Stimulated activated CD8-positive, alpha-beta memory T cell treated with anti-CD3 and anti-CD28 coated beads, Interleukin-15, amount 100 ng/mL, for 24 hours (primary cell): Measurements from ENCODE around the gene TBL3.

ENCODE experiments used
- DNase-seq: peaks from one replicate; pipeline ENCODE4 v3.0.0-alpha.2; 2020; ENCODE audit warnings: low read depth

The TBL3 gene

GRCh38 chr16:1964506-1965395 is 7.1 kb upstream of the TBL3 start, which contains the start of gene RPS2:
RPS2 (minus strand) TSS chr16:1964826; CDS start chr16:1964625, 201 bp downstream.
- peak; percentile 85 for DNase-seq

GRCh38 chr16:1965396-1966001 is 6.4 kb upstream of the TBL3 start:
- no peak for DNase-seq

GRCh38 chr16:1966460-1966859 is 5.4 kb upstream of the TBL3 start, which contains the start of gene RNF151:
RNF151 (plus strand) TSS chr16:1966856; CDS start chr16:1966882, 26 bp downstream.
- no peak for DNase-seq

- no peak for DNase-seq
Observed at GRCh38 chr16:1968146-1968953, 3.5 kb upstream of the TBL3 start.

- no peak for DNase-seq
Observed at GRCh38 chr16:1972490-1972877, 631 bp downstream of the TBL3 start.

GRCh38 chr16:1973461-1974156 is 1.8 kb downstream of the TBL3 start:
- no peak for DNase-seq

GRCh38 chr16:1974157-1975070 is 2.6 kb downstream of the TBL3 start:
- DNase-seq: no peak

- DNase-seq: no peak
Observed at GRCh38 chr16:1975432-1976215, 3.8 kb downstream of the TBL3 start.

- DNase-seq: no peak
Observed at GRCh38 chr16:1976216-1976520, 4.3 kb downstream of the TBL3 start.

GRCh38 chr16:1976951-1977874 is 5.4 kb downstream of the TBL3 start:
- no peak for DNase-seq

- DNase-seq: no peak
Observed at GRCh38 chr16:1977875-1978268, 6.0 kb downstream of the TBL3 start.

- DNase-seq: no peak
Observed at GRCh38 chr16:1978476-1979120, 6.7 kb downstream of the TBL3 start.

- DNase-seq: no peak
Observed at GRCh38 chr16:1979271-1980029, 7.6 kb downstream of the TBL3 start.

- no peak for DNase-seq
Observed at GRCh38 chr16:1980030-1980769, 8.3 kb downstream of the TBL3 start.

GRCh38 chr16:1980770-1981087 is 8.9 kb downstream of the TBL3 start:
- no peak for DNase-seq

- no peak for DNase-seq
Observed at GRCh38 chr16:1981398-1981836, 9.6 kb downstream of the TBL3 start, which contains the start of gene NOXO1. NOXO1 (minus strand) TSS chr16:1981469; CDS start chr16:1981179, 290 bp downstream.

- DNase-seq: no peak
Observed at GRCh38 chr16:1982013-1982433, 10.2 kb downstream of the TBL3 start.
